Cardiac fibroblast (primary cell): ENCODE data around the gene FBXL2.

Source experiments
- DNase-seq, 2 donors: peaks; one replicate each; pipeline versions ENCODE4 v3.0.0 to v3.0.0-alpha.2; 2010; ENCODE audit warnings: low read depth in 2 of 2
- H3K4me3 ChIP-seq, 2 donors: replicated peaks in 1 of 2; 1 replicate in 1 of 2; 2 replicates in 1 of 2; pipeline ENCODE4 v1.5.1; 2011; ENCODE audit warnings: low read depth in 2 of 2, low read length in 2 of 2, mild to moderate bottlenecking in 2 of 2, moderate library complexity in 1 of 2
- CTCF ChIP-seq: IDR thresholded peaks from one replicate; pipeline ENCODE4 v1.5.1; 2011; ENCODE audit warnings: low read depth, mild to moderate bottlenecking, low read length, inconsistent platforms

Gene FBXL2

GRCh38 chr3:33389908-33390307 is 112.7 kb downstream of the FBXL2 start:
- H3K4me3 ChIP-seq = no peak overlapping the region
- no peak for TF ChIP-seq CTCF
- DNase-seq = no peak

GRCh38 chr3:33391255-33391995 is 114.2 kb downstream of the FBXL2 start:
- DNase-seq = no peak
- H3K4me3 ChIP-seq = no peak overlapping the region
- no peak for TF ChIP-seq CTCF

- no peak for DNase-seq
- H3K4me3 ChIP-seq = no peak overlapping the region
- no peak for TF ChIP-seq CTCF
Observed at GRCh38 chr3:33392144-33392543, 114.9 kb downstream of the FBXL2 start.

GRCh38 chr3:33392703-33393125 is 115.5 kb downstream of the FBXL2 start:
- no peak overlapping the region for H3K4me3 ChIP-seq
- peak; percentile 76 to 95 for DNase-seq
- TF ChIP-seq CTCF = no peak

- no peak for DNase-seq
- no peak overlapping the region for H3K4me3 ChIP-seq
- no peak for TF ChIP-seq CTCF
Observed at GRCh38 chr3:33394403-33395054, 117.3 kb downstream of the FBXL2 start.

GRCh38 chr3:33395900-33396299 is 118.7 kb downstream of the FBXL2 start:
- TF ChIP-seq CTCF = no peak
- no peak for DNase-seq
- H3K4me3 ChIP-seq = no peak overlapping the region
